Measurements from ENCODE around the gene HERC3.
"Not testable (repeated sequence)": the region's sequence is repeated elsewhere in the genome, so short reads cannot be mapped to it uniquely, and the experiment has no call there.

Gene HERC3

GRCh38 chr4:88609387-88609786 lies 17.1 kb downstream of the HERC3 start:
- DNase-seq (ENCODE audit: low spot score) = no peak

DNA sequence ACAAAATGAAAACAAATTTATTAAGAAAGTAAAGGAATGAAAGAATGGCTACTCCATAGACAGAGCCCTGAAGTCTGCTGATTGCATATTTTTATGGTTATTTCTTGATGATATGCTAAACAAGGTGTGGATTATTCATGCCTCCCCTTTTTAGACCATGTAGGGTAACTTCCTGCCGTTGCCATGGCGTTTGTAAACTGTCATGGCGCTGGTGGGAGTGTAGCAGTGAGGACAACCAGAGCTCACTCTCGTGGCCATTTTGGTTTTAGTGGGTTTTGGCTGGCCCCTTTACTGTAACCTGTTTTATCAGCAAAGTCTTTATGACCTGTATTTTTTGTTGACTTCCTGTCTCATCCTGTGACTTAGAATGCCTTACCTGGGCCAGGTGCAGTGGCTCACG lies 17.5 kb downstream of the HERC3 start:
- not testable (repeated sequence) for DNase-seq (ENCODE audit: low spot score)

DNA sequence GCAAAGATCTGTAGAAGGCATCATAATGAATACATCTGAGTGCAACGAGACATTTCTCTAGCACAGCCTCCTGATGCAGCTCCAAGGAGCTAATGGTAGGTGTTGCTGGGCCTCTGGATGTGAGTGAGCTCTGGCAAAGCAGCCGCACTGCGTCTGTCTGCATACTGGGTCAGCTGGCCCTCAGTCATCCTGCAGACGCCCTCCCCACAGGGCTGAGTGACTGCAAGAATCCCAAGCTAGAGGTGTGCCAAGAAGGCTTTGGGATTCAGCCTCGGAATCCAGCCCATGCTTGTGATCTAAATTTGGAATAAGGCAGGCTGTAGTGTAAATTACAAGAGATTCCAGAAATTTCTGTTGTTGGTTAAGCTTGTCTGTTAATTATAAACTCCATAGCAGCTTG lies 18.5 kb downstream of the HERC3 start:
- DNase-seq (ENCODE audit: low spot score) = peak; percentile 80

DNA sequence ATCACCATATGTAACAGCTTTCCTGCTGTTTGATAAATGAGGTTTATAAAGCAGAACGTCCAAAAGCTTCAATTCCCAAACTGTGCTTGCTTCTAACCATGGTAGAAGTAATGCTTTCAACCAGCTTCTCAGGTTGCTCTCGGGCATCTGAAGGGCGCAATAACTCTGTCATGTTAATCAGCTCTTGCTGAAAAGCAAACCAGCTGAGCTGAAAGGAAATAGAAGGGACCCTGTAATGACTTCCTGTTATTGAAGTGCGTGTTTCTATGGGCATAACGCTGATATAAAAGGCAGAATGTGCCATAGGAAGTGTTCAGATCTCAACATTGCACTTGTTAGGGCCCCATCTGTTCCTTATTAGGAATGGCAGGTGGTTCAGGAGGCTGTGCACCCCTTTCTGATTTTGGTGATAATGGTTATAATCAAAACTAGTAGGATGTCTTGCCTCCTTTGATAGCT lies 21.2 kb downstream of the HERC3 start:
- no peak for DNase-seq (ENCODE audit: low spot score)

DNA sequence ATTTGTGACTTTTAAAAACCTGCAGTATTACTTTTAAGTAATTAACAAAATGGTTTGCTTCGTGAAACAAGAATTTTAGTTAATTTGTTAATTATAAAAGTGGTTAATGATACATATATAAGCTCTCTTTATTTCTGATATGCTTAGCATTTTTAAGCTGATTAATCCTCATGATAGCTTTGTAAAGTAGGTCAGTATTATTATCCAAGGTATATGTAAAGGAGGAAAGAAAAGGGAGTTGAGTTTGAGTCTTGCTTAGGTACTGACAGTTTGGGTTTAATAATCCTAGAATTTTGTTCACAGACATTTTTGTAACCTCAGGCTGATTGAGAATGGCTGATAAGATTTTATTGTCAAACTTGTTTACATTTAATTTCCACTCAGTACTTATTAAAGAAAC lies 21.8 kb downstream of the HERC3 start:
- DNase-seq (ENCODE audit: low spot score) = no peak

DNA sequence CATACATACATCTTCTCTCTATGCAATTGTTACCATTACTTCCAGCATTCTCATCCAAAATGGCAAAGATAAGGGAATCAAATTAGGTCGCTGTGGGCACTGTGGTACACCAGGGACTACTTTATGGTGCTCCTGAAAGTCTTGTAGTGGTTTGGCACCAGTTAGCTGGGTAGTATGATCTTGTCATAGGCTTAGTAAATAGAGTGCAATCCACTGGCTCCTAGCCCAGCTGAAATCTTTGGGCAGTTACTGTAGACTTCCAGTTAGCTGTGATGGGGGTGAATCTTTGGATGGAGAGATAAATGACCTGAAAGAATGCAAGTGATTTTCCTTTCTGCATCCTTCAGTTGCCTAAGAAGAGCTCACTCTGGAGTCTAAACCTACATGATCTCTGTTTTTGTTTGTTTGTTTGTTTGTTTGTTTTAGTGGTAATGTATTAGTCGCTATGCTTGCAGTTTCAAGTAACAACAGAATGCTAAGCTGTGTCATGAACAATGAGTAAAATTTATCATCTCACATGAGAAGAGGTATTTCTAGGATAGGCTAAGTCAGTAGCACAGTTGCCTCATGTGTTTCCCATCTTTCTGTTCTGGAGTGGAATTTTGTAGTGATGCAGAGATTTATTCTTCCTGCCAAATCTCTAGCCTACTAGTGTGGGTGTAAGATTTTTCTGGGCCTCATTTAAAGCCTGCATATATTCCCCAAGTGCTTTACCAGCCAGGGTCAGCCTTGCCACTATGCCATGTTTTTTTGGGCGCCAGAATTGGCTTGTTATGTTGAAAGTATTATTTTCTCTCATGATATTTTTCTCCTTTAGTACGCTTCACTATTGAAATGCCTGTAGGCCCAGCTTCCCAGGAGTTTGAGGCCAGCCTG lies 24.2 kb downstream of the HERC3 start:
- peak; percentile 62 for DNase-seq (ENCODE audit: low spot score)

DNA sequence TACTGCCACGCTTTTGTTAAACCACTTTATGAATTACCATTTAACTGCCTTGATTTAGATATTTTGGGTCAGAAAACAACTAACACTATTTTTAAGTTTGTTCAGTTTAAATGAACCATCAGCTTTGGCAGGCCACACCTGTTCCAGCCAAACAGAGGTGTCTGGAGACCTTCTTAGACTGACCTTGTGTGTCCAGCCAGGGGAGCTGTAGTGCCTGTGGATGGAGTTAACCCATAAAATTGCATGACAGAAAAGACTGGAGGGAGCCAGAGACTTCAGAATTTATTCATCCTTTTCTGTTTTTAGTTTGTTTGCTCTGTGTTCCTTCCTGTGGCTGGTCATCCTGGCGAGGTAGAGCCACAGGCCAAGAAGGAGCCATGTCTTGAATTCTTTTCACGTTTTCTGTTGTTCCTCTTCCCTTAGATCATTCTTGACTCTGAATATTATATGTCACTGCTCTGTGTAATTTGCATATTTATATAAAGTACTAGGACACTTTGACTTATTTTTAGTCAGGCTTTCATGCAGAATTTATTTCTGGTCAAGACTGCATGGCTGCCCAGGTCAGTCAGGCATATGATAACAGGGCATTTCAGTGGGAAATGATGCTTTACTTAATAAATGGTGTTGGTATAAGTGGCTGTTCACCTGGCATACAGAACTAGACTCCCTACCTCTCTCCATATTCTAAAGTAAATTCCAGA lies 26.7 kb downstream of the HERC3 start:
- no peak for DNase-seq (ENCODE audit: low spot score)

DNA sequence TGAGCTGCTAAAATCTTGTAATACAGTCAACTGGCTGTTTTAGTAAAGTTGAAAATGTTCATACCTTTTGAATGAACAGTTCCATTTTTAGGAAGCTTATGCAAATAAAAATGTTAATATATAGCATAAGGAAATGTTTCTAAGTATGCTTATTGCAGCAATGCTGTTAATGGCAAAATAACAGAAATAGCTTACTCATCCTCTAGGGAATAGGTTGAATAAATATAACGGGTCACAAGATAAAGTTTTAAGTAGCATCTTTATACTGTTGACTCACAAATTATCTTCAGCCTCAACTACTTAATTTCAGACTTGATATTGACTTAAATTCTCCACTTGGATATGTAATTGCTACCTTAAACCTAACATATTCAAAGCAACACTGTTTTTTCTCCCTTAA lies 27.7 kb downstream of the HERC3 start:
- no peak for DNase-seq (ENCODE audit: low spot score)

DNA sequence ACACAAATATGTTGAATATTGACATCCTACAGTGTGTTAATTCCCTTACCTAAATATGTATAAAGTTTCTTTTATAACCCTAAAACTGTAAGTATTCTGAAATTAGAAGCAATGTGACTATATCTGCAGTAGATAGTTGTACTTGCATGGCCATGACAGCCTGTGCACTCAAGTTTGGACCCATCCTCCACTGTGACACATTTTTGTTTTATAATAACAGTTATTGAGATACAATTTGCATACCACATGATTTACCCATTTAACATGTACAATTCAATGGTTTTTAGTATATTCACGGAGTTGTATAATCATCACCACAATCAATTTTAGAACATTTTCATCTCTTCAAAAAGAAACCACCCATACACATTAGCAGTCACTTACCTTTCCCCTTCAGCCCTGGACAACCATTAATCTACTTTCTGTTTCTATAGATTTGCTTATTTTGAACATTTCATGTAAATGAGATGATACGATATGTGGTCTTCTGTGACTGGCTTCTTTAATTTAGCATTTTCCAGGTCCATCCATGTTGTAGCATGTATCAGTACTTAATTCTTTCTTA lies 29.6 kb downstream of the HERC3 start:
- DNase-seq (ENCODE audit: low spot score) = no peak

- peak; percentile 81 for DNase-seq (ENCODE audit: low spot score)
Observed at GRCh38 chr4:88623097-88623496, 30.8 kb downstream of the HERC3 start.

DNA sequence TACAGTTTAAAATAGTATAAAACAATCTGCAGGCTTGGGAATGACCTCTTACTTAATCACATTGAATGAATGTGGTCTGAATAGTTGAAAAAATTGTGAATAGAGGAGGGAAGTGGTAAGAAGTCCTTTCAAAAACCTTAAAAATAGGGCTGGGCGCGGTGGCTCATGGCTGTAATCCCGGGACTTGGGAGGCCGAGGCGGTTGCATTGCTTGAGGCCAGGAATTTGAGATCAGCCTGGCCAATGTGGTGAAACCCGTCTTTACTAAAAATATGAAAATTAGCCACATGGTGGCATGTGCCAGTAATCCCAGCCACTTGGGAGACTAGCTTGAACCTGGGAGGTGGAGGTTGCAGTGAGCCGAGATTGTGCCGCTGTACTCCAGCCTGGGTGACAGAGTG lies 36.5 kb downstream of the HERC3 start:
- no peak for DNase-seq (ENCODE audit: low spot score)

GRCh38 chr4:88629826-88630225 lies 37.5 kb downstream of the HERC3 start:
- peak; percentile 20 for DNase-seq (ENCODE audit: low spot score)

- DNase-seq (ENCODE audit: low spot score) = peak; percentile 80
Observed at GRCh38 chr4:88630756-88631155, 38.5 kb downstream of the HERC3 start.

DNA sequence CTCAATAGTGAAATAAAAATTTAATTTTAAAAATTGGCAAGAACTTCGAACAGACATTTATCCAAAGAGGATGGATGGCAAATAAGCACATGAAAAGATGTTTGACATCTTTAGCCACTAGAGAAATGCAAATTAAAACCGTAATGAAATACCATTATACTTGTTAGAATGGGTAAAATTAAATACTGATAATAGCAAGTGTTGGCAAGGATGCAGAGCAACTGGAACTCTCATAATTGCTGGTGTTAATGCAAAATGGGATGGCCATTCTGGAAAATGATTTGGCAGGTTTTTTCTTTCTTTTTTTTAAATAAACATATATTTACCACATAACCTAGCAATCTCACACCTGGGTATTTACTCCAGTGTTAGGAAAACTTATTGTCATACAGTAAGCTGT lies 51.7 kb downstream of the HERC3 start:
- no peak for DNase-seq (ENCODE audit: low spot score)

DNA sequence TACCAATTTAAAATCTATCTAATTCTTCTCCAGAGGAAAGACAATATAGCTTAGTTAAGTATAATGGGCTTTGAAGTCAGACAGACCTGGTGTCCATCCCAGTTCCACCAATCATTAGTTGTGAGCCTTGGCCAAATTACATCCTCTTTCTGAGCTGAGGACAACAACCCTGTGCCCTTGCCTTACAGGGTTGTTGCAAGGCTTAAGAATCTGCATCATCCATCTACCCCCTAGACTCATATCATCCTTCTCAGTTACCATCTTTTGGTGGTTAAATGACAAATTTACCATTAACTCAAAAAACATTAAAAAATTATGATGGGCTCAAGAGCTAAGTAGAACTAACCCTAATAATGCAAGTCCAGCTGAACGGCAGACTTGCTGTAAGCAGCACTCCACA lies 53.7 kb downstream of the HERC3 start:
- DNase-seq (ENCODE audit: low spot score) = no peak

GRCh38 chr4:88646528-88647280 lies 54.4 kb downstream of the HERC3 start:
- DNase-seq (ENCODE audit: low spot score) = no peak

DNA sequence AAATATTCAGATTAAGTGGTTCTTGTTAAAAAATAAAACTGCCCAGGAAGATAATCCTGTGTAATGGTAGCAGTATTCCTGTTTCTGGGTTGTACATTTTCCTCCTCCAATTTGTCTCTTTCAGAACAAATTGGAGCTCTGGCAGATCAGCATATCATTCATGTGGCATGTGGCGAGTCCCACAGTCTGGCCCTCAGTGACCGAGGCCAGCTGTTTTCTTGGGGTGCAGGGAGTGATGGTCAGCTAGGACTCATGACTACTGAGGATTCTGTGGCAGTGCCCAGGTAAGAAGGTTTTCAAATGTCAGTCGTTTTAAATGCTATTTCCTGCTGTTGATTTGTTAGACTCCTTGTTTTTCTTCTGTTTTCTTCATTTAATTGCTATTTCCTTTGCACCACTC lies 57.4 kb downstream of the HERC3 start:
- DNase-seq (ENCODE audit: low spot score) = no peak

DNA sequence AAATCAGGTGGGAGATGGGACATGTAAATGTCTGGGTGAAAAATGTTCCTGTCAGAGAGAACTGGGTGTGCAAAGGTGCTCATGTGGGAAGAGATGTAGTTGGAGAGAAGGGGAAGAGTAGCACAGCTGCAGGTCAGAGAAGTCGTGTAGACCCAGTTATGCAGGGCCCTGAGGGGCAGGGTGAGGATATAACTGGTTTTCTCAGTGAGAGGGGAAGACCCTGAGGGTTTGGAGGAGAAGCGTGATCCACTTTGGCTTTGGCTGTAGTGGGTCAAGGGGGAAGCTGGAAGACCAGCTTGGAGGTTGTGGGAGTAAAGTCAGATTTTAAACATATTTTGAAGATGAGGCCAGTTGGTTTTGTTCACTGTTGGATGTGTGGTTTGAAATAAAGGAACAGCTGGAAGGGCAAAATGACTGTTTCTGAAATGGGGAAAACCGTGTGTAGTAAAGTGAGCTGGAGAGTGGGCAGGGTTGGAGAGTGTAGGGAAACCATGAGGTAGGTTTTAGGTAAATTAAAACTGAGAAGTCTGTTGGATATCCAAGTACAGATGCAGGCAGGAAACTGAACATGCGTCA lies 61.2 kb downstream of the HERC3 start:
- DNase-seq (ENCODE audit: low spot score) = no peak

- no peak for DNase-seq (ENCODE audit: low spot score)
Observed at GRCh38 chr4:88655226-88655625, 62.9 kb downstream of the HERC3 start.

GRCh38 chr4:88659055-88659889 lies 67.0 kb downstream of the HERC3 start:
- DNase-seq (ENCODE audit: low spot score) = peak; percentile 71

- DNase-seq (ENCODE audit: low spot score) = no peak
Observed at GRCh38 chr4:88659890-88660208, 67.6 kb downstream of the HERC3 start.
